Measurements from ENCODE around the gene MAEA. TPM values are rescaled to one million over a fixed set of nuclear protein-coding genes. Genes with fewer than 3 reads are reported as not detected.

MAEA gene
- total RNA-seq, 1 donor from 2014 or later = 65.8 TPM

DNA sequence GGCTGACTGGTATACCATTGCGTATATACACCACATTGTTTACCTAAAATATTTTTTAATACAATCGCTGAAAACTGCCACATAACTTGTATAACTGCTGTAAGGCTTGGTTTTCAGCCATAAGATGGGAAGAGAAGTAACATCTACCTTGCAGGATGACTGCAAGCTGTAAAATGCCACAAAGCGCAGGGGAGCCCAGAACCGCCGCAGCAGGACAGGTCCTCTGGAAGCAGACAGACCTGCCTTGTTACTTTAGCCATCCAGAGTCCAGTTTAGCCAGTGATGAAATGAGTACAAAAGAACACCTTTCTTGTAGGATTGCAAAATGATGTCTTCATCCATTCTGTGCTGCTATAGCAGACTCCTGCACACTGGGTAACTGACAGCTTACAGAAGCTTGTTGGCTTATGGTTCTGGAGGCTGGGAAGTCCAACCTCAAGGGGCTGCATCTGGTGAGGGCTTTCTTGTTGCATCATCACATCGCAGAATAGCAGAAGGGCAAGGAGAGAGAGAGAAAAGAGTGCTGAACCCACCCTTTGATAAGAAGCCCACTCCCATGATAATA lies 36.7 kb upstream of the MAEA start:
- H3K36me3 ChIP-seq = peaks cover 5% of the 10 kb centered on the region
- no peak for DNase-seq
- H3K9me3 ChIP-seq = no peaks in the 10 kb centered on the region
- no peak overlapping the region for H3K27ac ChIP-seq
- intact Hi-C loops (cut with DNase I) = no loop called here
- TF ChIP-seq, protein P1, sequence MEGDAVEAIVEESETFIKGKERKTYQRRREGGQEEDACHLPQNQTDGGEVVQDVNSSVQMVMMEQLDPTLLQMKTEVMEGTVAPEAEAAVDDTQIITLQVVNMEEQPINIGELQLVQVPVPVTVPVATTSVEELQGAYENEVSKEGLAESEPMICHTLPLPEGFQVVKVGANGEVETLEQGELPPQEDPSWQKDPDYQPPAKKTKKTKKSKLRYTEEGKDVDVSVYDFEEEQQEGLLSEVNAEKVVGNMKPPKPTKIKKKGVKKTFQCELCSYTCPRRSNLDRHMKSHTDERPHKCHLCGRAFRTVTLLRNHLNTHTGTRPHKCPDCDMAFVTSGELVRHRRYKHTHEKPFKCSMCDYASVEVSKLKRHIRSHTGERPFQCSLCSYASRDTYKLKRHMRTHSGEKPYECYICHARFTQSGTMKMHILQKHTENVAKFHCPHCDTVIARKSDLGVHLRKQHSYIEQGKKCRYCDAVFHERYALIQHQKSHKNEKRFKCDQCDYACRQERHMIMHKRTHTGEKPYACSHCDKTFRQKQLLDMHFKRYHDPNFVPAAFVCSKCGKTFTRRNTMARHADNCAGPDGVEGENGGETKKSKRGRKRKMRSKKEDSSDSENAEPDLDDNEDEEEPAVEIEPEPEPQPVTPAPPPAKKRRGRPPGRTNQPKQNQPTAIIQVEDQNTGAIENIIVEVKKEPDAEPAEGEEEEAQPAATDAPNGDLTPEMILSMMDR (IDR thresholded peaks at IDR 0.05) = no peak
- H3K4me1 ChIP-seq = peaks cover 27% of the 10 kb centered on the region
- H3K27me3 ChIP-seq (ENCODE audit: low read depth) = no peaks in the 10 kb centered on the region
- no peak overlapping the region for H3K4me3 ChIP-seq
- no peak for ATAC-seq

DNA sequence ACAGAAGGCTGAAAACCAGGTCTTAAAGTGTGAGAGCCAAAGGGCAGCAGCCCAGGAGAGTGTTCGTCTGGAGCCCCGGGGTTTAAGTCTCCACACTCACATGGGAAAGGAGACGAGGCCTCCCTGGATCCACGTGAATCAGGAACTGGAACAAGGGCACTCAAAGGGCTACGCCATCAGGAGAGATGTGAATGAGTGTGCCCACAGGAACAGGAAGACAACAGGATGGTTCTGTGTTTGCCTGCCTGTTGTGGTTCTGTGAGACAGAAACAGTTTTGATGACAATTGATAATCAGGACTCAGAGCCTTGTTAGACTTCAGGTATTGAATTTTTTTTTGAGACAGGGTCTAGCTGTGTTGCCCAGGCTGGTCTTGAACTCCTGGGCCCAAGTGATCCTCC lies 35.9 kb upstream of the MAEA start:
- TF ChIP-seq, protein P1 (IDR thresholded peaks at IDR 0.05) = no peak
- Histone ChIP-seq H3K9me3 (no peaks in the 10 kb centered on the region), H3K4me1 (peaks cover 27% of the 10 kb centered on the region), H3K36me3 (peaks cover 5% of the 10 kb centered on the region), H3K27me3 (ENCODE audit: low read depth) (no peaks in the 10 kb centered on the region), H3K27ac (no peak overlapping the region), H3K4me3 (no peak overlapping the region)
- intact Hi-C loops (cut with DNase I) = no loop called here
- DNase-seq = no peak
- ATAC-seq = no peak

DNA sequence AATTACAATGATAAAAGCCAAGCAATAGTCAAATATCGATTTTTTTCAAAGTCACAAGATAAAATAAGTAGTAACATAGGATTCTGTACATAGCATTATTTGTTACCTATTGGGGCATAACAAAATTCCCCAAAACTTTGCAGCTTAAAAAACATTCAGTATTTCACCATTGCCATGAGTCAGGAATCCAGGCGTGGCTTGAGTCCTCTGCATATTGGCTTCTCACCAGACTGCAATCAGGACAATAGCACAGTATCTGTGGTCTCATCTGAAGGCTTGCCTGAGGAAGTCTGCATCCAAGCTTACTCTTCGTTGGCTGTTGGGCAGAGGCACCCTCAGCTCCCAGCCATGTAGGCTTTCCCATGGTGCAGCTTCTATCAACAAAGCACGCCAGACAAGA lies 34.5 kb upstream of the MAEA start:
- Histone ChIP-seq H3K27ac (no peak overlapping the region), H3K9me3 (no peaks in the 10 kb centered on the region), H3K4me3 (no peak overlapping the region), H3K27me3 (ENCODE audit: low read depth) (no peaks in the 10 kb centered on the region), H3K4me1 (peaks cover 23% of the 10 kb centered on the region), H3K36me3 (peaks cover 5% of the 10 kb centered on the region)
- TF ChIP-seq, protein P1 (IDR thresholded peaks at IDR 0.05) = no peak
- intact Hi-C loops (cut with DNase I) = no loop called here
- no peak for ATAC-seq
- DNase-seq = no peak

DNA sequence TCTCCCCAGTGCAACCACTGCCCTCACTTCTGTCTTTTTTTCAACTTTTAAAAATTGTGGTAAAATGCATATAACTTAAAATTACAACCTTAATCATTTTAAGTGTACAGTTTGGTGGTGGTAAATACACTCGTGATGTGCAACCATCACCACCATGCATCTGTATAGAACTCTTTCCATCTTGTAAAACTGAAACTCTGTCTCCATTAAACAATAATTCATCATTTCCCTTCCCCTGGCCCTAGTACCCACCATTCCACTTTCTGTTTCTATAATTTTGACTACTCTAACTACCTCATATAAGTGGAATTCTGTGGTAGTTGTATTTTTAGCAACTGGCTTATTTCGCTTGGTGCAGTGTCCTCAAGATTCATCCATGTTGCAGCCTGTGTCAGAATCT lies 34.0 kb upstream of the MAEA start:
- H3K4me1 ChIP-seq = peaks cover 17% of the 10 kb centered on the region
- no peaks in the 10 kb centered on the region for H3K27me3 ChIP-seq (ENCODE audit: low read depth)
- H3K9me3 ChIP-seq = no peaks in the 10 kb centered on the region
- no peak for ATAC-seq
- no peak overlapping the region for H3K4me3 ChIP-seq
- no peak for DNase-seq
- TF ChIP-seq, protein P1 (IDR thresholded peaks at IDR 0.05) = no peak
- peaks cover 5% of the 10 kb centered on the region for H3K36me3 ChIP-seq
- no peak overlapping the region for H3K27ac ChIP-seq
- intact Hi-C loops (cut with DNase I) = no loop called here

DNA sequence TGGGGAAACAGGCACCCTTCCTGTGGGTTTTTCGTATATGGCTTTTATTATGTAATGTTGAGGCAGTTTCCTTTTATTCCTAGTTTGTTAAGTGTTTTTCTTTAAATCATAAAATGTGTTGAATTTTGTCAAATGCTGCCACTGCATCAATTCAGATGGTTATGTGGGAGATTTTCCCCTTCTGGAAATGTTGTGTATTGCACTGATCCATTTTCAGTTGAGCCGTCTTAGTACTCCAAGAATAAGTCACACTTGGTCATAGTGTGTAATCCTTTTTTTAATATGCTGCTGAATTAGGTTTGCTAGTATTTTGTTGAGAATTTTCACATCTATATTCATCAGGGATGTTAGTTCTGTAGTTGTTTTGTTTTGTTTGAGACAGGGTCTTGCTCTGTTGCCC lies 31.2 kb upstream of the MAEA start:
- H3K27me3 ChIP-seq (ENCODE audit: low read depth) = no peaks in the 10 kb centered on the region
- no peaks in the 10 kb centered on the region for H3K4me1 ChIP-seq
- TF ChIP-seq, protein P1 (IDR thresholded peaks at IDR 0.05) = no peak
- no peak for ATAC-seq
- no peaks in the 10 kb centered on the region for H3K9me3 ChIP-seq
- intact Hi-C loops (cut with DNase I) = no loop called here
- no peak overlapping the region for H3K27ac ChIP-seq
- no peak overlapping the region for H3K4me3 ChIP-seq
- no peaks in the 10 kb centered on the region for H3K36me3 ChIP-seq
- no peak for DNase-seq

DNA sequence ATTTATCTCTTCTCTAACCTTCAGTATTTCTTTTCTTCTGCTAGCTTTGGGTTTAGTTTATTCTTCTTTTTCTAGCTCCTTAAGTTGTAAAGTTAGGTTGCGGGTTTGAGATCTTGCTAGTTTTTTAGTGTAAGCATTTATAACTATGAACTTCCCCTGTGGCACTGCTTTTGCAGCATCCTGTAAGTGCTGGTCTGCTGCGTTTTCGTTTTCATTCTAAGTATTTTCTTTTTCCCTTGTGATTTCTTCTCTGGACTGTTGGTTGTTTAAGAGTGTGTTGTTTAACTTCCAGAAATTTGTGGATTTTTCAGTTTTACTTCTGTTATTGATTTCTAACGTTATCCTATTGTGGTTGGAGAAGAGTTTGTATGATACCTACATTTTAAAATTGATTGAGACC lies 29.7 kb upstream of the MAEA start:
- ATAC-seq (no peak), DNase-seq (no peak)
- no peaks in the 10 kb centered on the region for H3K36me3 ChIP-seq
- no peaks in the 10 kb centered on the region for H3K4me1 ChIP-seq
- no peaks in the 10 kb centered on the region for H3K9me3 ChIP-seq
- intact Hi-C loops (cut with DNase I) = no loop called here
- H3K4me3 ChIP-seq = no peak overlapping the region
- TF ChIP-seq, protein P1 (IDR thresholded peaks at IDR 0.05) = no peak
- no peak overlapping the region for H3K27ac ChIP-seq
- H3K27me3 ChIP-seq (ENCODE audit: low read depth) = no peaks in the 10 kb centered on the region
